Measurements from ENCODE around the gene EML4.

The EML4 gene

DNA sequence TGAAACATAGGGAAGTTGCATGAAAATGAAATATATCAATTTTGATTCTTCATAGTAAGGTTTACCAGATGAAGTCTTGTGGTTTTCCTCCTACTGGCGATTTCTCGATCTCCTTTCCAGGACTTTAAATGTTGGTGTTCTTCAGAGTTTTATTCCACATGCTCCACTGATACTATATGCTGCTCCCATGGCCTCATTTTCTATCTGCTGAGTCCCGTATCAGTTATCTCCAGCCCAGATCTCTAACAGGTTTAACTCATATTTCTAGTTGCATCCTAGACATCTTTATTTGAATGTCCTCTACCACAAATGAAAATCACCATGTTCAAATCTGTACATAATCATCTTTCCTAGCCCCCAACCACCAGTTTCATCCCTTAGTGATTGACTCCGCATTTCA lies 120.1 kb downstream of the EML4 start:
- Histone ChIP-seq H3K36me3 (peaks cover 11 to 98% (median 48%) of the 10 kb centered on the region in 11 experiments; a peak in 19 of 22 replicates), H3K9me3 (replicated peaks in 1 of 11) (no peaks in the 10 kb centered on the region), H4K20me1 (no peaks in the 10 kb centered on the region), H3K4me3 (no peak overlapping the region), H3K27me3 (no peaks in the 10 kb centered on the region), H3K27ac (no peak overlapping the region), H3K9ac (no peak overlapping the region), H3K4me1 (no peaks in the 10 kb centered on the region), H3K4me2 (no peak overlapping the region)
- TF ChIP-seq Cebpa-rat (IDR thresholded peaks at IDR 0.05), result no peak

DNA sequence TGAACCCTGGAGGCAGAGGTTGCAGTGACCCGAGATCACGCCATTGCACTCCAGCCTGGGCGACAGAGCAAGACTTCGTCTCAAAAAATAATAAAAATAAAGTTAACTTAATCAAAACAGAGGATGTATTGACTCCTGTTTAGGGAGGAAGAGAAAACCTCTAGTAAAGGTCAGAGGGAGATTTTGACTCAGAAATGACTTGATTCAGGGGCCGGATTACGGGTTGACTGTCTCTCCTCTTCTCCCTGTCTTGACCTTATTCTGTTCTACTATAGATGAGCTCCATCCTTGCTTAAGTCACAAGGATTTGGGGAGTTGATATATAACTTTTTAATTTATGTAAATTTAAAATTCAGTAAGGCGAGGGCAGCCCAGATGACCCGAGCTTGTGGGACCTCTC lies 120.9 kb downstream of the EML4 start:
- no peaks in the 10 kb centered on the region for H4K20me1 ChIP-seq
- H3K36me3 ChIP-seq, result peaks cover 18 to 98% (median 50%) of the 10 kb centered on the region in 11 experiments; a peak in 20 of 22 replicates
- no peak for TF ChIP-seq Cebpa-rat (IDR thresholded peaks at IDR 0.05)
- no peak overlapping the region for H3K27ac ChIP-seq
- H3K9ac ChIP-seq, result no peak overlapping the region
- no peak overlapping the region for H3K4me2 ChIP-seq
- H3K27me3 ChIP-seq, result no peaks in the 10 kb centered on the region
- H3K9me3 ChIP-seq (replicated peaks in 1 of 11), result no peaks in the 10 kb centered on the region
- no peaks in the 10 kb centered on the region for H3K4me1 ChIP-seq
- no peak overlapping the region for H3K4me3 ChIP-seq

DNA sequence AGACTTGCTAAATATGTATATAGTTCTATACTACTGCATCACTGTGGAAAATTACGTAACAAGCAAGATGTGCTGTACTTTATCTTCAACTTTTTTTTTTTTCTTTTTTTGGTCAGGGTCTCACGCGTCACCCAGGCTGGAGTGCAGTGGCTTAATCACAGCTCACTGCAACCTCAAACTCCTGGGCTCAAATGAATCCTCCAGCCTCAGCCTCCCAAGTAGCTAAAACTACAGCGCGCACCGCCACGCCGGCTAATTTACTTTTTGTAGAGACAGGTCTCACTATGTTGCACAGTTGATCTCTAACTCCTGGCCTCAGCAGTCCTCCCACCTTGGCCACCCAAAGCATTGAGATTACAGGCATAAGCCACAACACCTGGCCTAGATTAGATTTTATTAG lies 123.9 kb downstream of the EML4 start:
- no peak overlapping the region for H3K27ac ChIP-seq
- peaks cover 28 to 99% (median 61%) of the 10 kb centered on the region in 11 experiments; a peak in 20 of 22 replicates for H3K36me3 ChIP-seq
- H3K4me1 ChIP-seq, result peaks cover 15 to 28% (median 24%) of the 10 kb centered on the region in 10 experiments; a peak in 19 of 20 replicates
- TF ChIP-seq Cebpa-rat (IDR thresholded peaks at IDR 0.05), result no peak
- H4K20me1 ChIP-seq, result no peaks in the 10 kb centered on the region
- no peaks in the 10 kb centered on the region for H3K9me3 ChIP-seq (replicated peaks in 1 of 11)
- H3K27me3 ChIP-seq, result no peaks in the 10 kb centered on the region
- H3K9ac ChIP-seq, result no peak overlapping the region
- H3K4me3 ChIP-seq, result no peak overlapping the region
- no peak overlapping the region for H3K4me2 ChIP-seq

DNA sequence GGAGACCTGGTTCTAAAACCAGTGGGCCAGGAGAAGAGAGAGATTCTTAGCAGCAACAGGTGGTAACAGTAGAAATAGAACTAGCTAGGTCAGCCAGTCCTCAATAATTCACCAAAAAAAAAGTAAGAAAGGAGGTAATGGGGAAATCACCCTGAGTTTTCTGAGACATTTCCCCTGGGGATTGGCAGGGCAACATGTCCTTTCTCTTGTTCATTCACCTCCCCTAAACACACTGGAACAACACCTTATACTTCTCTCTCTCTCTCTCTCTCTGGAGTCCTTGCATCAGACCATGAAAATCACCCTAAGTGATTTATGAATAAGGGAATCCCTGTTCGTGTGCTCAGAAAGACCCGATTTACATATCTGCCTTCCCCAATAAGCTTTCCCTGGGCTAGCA lies 127.1 kb downstream of the EML4 start:
- no peaks in the 10 kb centered on the region for H3K27me3 ChIP-seq
- TF ChIP-seq Cebpa-rat (IDR thresholded peaks at IDR 0.05), result no peak
- H3K9ac ChIP-seq, result no peak overlapping the region
- peaks cover 15 to 33% (median 25%) of the 10 kb centered on the region in 10 experiments; a peak in 19 of 20 replicates for H3K4me1 ChIP-seq
- H3K27ac ChIP-seq, result no peak overlapping the region
- H3K4me3 ChIP-seq, result no peak overlapping the region
- H3K4me2 ChIP-seq, result peak overlapping the region in 9 of 11 experiments; percentile 3 to 77 (median 57); a peak in 9 of 22 replicates
- H3K9me3 ChIP-seq (replicated peaks in 1 of 11), result no peaks in the 10 kb centered on the region
- H4K20me1 ChIP-seq, result no peaks in the 10 kb centered on the region
- H3K36me3 ChIP-seq, result peaks cover 25 to 99% (median 66%) of the 10 kb centered on the region in 11 experiments; a peak in 20 of 22 replicates

DNA sequence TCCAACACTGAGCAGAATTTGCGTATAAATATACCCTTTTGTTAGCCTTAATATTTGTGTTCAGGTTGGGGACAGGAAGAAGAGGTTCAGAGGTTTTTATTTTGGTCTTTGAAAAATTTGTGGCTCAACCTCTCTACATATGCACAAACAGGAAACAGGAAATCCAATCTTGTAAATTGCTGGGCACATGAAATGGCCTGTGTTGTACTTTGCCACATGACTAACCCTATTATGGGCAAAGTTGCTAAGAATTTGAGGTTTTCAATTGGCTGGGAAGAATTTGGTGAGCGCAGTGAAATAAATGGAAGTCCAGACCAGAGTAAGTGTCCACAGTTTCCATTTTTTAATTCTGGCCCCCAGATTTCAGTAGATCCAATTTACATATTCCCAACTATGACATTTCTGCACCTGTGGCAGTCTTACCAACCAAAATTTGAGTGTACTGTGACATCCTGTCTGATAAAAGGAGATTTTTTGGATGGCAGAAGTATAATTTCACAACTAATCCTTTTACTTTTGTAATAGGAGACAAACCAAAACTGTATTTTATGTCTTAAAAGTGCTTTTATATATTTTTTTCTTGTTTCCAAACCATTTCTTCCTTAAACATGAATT lies 128.3 kb downstream of the EML4 start:
- Histone ChIP-seq H4K20me1 (no peaks in the 10 kb centered on the region), H3K27ac (peak overlapping the region in 4 of 11 experiments; percentile 13 to 39 (median 26); a peak in 7 of 22 replicates), H3K4me3 (no peak overlapping the region), H3K4me2 (peak overlapping the region; percentile 50 to 77 (median 59); a peak in 21 of 22 replicates), H3K4me1 (peaks cover 15 to 33% (median 25%) of the 10 kb centered on the region in 10 experiments; a peak in 19 of 20 replicates), H3K36me3 (peaks cover 27 to 96% (median 60%) of the 10 kb centered on the region in 11 experiments; a peak in 20 of 22 replicates), H3K27me3 (no peaks in the 10 kb centered on the region), H3K9me3 (replicated peaks in 1 of 11) (no peaks in the 10 kb centered on the region), H3K9ac (no peak overlapping the region; a peak in 1 of 22 replicates)
- no peak for TF ChIP-seq Cebpa-rat (IDR thresholded peaks at IDR 0.05)

DNA sequence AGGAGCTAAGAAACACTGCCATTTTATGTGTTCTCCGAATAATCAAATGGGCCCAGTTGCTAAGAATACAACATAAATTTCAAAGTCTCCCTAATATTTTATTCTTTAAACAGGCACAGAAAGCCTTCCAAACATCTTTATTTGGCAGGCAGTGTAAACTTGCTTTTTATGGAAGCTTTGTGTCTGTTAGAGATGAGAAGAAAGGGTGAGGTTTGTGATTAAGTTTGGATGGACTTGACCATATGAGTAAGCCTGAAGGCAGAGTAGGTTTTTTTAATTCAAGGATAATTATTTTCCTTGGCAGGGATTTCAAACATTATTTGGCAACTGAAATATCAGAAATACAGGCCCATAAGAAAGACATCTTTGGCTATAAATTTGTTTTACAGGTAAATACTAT lies 129.0 kb downstream of the EML4 start:
- Histone ChIP-seq H3K9me3 (replicated peaks in 1 of 11) (no peaks in the 10 kb centered on the region), H3K27me3 (no peaks in the 10 kb centered on the region), H3K4me2 (peak overlapping the region in 5 of 11 experiments; percentile 21 to 77 (median 59); a peak in 7 of 22 replicates), H3K27ac (no peak overlapping the region), H4K20me1 (no peaks in the 10 kb centered on the region), H3K4me1 (peaks cover 15 to 33% (median 25%) of the 10 kb centered on the region in 10 experiments; a peak in 19 of 20 replicates), H3K36me3 (peaks cover 32 to 96% (median 61%) of the 10 kb centered on the region in 11 experiments), H3K4me3 (no peak overlapping the region), H3K9ac (no peak overlapping the region)
- TF ChIP-seq Cebpa-rat (IDR thresholded peaks at IDR 0.05), result no peak

DNA sequence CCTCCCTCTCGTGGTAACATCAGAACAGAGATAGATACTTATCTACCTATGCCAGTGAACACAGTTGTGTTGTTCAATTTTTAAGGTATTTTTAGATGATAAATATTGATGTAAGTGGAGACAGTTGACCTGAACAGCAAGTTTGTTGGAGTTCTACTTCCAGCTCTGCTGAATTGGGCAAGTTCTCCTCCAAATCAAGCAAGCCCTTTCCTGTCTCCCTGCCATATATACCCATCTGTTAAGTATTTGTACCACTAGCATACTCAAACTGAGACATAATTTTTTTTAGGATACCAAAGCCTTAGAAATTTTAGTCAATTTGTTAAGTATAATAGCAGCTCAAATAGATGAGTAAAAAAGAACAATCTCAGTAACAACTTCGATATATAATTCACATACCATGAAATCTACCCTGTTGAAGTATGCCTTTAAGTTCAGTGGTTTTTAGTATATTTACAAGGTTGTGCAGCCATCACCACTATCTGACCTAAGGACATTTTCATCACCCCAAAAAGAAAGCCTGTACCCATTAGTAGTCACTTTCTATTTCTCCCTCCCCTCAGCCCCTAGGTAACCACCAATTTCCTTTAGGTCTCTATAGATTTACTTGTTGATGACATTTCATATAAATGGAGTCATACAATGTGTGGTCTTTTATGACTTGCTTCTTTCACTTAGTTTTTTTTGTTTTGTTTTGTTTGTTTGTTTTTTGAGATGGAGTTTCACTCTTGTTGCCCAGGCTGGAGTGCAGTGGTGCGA lies 130.0 kb downstream of the EML4 start:
- Histone ChIP-seq H3K4me3 (no peak overlapping the region), H3K4me1 (peaks cover 15 to 33% (median 25%) of the 10 kb centered on the region in 10 experiments; a peak in 19 of 20 replicates), H3K36me3 (peaks cover 40 to 96% (median 65%) of the 10 kb centered on the region in 11 experiments), H3K27me3 (no peaks in the 10 kb centered on the region), H3K9ac (no peak overlapping the region), H4K20me1 (no peaks in the 10 kb centered on the region), H3K9me3 (replicated peaks in 1 of 11) (no peaks in the 10 kb centered on the region), H3K4me2 (no peak overlapping the region), H3K27ac (no peak overlapping the region)
- no peak for TF ChIP-seq Cebpa-rat (IDR thresholded peaks at IDR 0.05)

DNA sequence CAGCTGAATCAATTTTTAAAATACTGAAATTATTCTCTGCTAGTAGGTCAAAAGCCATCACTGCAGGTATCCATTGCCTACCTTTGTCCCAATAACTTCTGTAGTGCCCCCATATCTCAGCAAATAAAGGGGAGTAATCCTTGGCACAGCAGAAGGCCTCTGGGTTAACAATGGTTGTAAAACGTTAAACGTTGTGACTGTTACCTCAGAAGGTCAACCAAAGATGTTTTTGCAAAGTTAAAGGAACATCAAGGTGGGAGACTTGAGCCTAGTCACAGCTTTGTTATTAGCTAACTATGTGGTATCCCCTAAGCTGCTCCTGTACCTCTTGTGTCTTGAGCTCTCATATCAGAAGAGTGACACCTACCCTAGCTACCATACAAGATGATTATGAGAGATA lies 131.4 kb downstream of the EML4 start:
- Histone ChIP-seq H3K27ac (no peak overlapping the region), H3K27me3 (no peaks in the 10 kb centered on the region), H4K20me1 (no peaks in the 10 kb centered on the region), H3K36me3 (peaks cover 39 to 96% (median 62%) of the 10 kb centered on the region in 11 experiments), H3K9ac (no peak overlapping the region), H3K4me3 (no peak overlapping the region), H3K9me3 (replicated peaks in 1 of 11) (no peaks in the 10 kb centered on the region), H3K4me1 (peaks cover 15 to 33% (median 25%) of the 10 kb centered on the region in 10 experiments; a peak in 19 of 20 replicates), H3K4me2 (no peak overlapping the region)
- TF ChIP-seq Cebpa-rat (IDR thresholded peaks at IDR 0.05), result no peak

DNA sequence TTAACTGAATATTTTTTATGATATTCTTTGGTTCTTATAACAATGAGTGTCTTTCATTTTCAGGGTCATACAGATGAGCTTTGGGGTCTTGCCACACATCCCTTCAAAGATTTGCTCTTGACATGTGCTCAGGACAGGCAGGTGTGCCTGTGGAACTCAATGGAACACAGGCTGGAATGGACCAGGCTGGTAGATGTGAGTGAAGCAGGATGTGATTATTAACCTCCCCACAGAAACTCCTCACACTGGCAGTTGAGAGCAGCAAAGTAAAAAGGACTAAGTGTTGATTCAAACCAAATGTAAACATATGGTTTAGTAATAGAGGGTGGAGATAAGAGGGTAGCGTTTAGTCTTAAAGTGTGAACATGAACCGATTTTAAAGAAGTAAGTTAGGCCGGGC lies 134.1 kb downstream of the EML4 start:
- no peaks in the 10 kb centered on the region for H4K20me1 ChIP-seq
- H3K27ac ChIP-seq, result no peak overlapping the region
- no peak overlapping the region for H3K9ac ChIP-seq
- H3K27me3 ChIP-seq, result no peaks in the 10 kb centered on the region
- H3K9me3 ChIP-seq (replicated peaks in 1 of 11), result no peaks in the 10 kb centered on the region
- H3K4me1 ChIP-seq, result peaks cover 0 to 7% (median under 1%) of the 10 kb centered on the region in 10 experiments; a peak in 8 of 20 replicates
- no peak overlapping the region for H3K4me3 ChIP-seq
- TF ChIP-seq Cebpa-rat (IDR thresholded peaks at IDR 0.05), result no peak
- no peak overlapping the region for H3K4me2 ChIP-seq
- peaks cover 50 to 97% (median 79%) of the 10 kb centered on the region in 11 experiments for H3K36me3 ChIP-seq
